HCT116 (cell line): ENCODE data around the gene MAS1. TPM values are rescaled to one million over a fixed set of nuclear protein-coding genes. Genes with fewer than 3 reads are reported as not detected.

Experiments
- ATAC-seq: fragments of 200-7000 bp; cut with Tn5 transposase; 2 replicates; pipeline ENCODE4 v1.9.1; 2020; ENCODE audit warnings: mild to moderate bottlenecking, moderate library complexity
- BruUV-seq: library from RNA; stranded (reverse); fragments of 400-500 nt; replicated peaks from 2 replicates; lab custom pipeline; 2021; lab: Mats Ljungman, UMichigan
- CTCF ChIA-PET: fragments of 300-600 bp; sonication (Branson Sonifier 250); formaldehyde crosslinking; loops from one replicate; lab custom pipeline; 2021; ENCODE audit warnings: antibody characterized with exemption; lab: Charles Lee
- POLR2A ChIA-PET: fragments of 300-600, 350-600 bp; sonication (Branson Sonifier 250); formaldehyde crosslinking; loops from one replicate; lab custom pipeline; 2021; ENCODE audit warnings: antibody characterized with exemption; lab: Charles Lee
- RAD21 ChIA-PET, 2 experiments: fragments of 300-600 bp; sonication (Branson Sonifier 250); formaldehyde crosslinking; loops; one replicate each; lab custom pipeline; 2023; ENCODE audit warnings: low total read pairs in 2 of 2; ENCODE audit not compliant: uncharacterized antibody in 2 of 2, unreplicated experiment in 2 of 2, low non-redundant PET in 1 of 2; lab: Charles Lee
- DNase-seq: peaks from one replicate; pipeline ENCODE4 v3.0.0-alpha.2; 2010; ENCODE audit warnings: low read depth, low spot score
- H2AFZ ChIP-seq: fragments of 200-600 bp; shearing (Covaris generic), sonication (generic); 2 replicates; pipeline ENCODE4 v1.6.1; 2017; ENCODE audit warnings: low read depth, mixed run types, mixed read lengths, antibody characterized with exemption, low read length; ENCODE audit not compliant: poor library complexity, severe bottlenecking
- H3K27ac ChIP-seq: 2 replicates; pipeline ENCODE4 v1.5.1; 2012; ENCODE audit warnings: low read depth, low read length
- H3K27me3 ChIP-seq: fragments of 200-600 bp; sonication (generic); 2 replicates; pipeline ENCODE4 v1.6.1; 2016; ENCODE audit warnings: mixed run types, low read length, mixed read lengths; ENCODE audit not compliant: insufficient read depth
- H3K36me3 ChIP-seq, 2 experiments: fragments of 200-500 bp in 1 of 2; fragments of 200-600 bp in 1 of 2; sonication (Bioruptor generic) in 1 of 2; sonication (generic) in 1 of 2; 2 replicates each; pipeline versions ENCODE4 v1.5.1 to v1.6.1; 2014 to 2016; ENCODE audit warnings: low read length in 2 of 2, inconsistent platforms in 1 of 2, mixed read lengths in 1 of 2, mixed run types in 1 of 2; ENCODE audit not compliant: insufficient read depth in 2 of 2, control insufficient read depth in 1 of 2
- H3K4me1 ChIP-seq, 2 experiments: fragments of 200-600 bp in 1 of 2; sonication (generic) in 1 of 2; 2 replicates each; pipeline versions ENCODE4 v1.5.1 to v1.6.1; 2012 to 2017; ENCODE audit warnings: low read length in 2 of 2, inconsistent platforms in 1 of 2, mild to moderate bottlenecking in 1 of 2, mixed read lengths in 1 of 2, mixed run types in 1 of 2, moderate library complexity in 1 of 2; ENCODE audit not compliant: insufficient read depth in 2 of 2, control insufficient read depth in 1 of 2
- H3K4me2 ChIP-seq: fragments of 200-600 bp; sonication (generic); 2 replicates; pipeline ENCODE4 v1.6.1; 2017; ENCODE audit warnings: mixed run types, low read length, mixed read lengths
- H3K4me3 ChIP-seq, 2 experiments: fragments of 200-600 bp in 1 of 2; sonication (generic) in 1 of 2; replicated peaks in 1 of 2; 2 replicates each; pipeline ENCODE4 v1.5.1; 2011 to 2016; ENCODE audit warnings: low read length in 2 of 2, control low read depth in 1 of 2, low read depth in 1 of 2, mild to moderate bottlenecking in 1 of 2, mixed read lengths in 1 of 2, mixed run types in 1 of 2
- H3K79me2 ChIP-seq: fragments of 200-600 bp; sonication (generic); 2 replicates; pipeline ENCODE4 v1.6.1; 2017; ENCODE audit warnings: mild to moderate bottlenecking, mixed run types, low read length, moderate library complexity, mixed read lengths; ENCODE audit not compliant: insufficient read depth
- H3K9ac ChIP-seq: fragments of 200-600 bp; sonication (generic); 2 replicates; pipeline ENCODE4 v1.6.1; 2016; ENCODE audit warnings: low read length, mixed read lengths
- H3K9me2 ChIP-seq: fragments of 200-600 bp; sonication (generic), shearing (Covaris generic); 2 replicates; pipeline ENCODE4 v1.6.1; 2017; ENCODE audit warnings: mixed run types, mild to moderate bottlenecking, moderate library complexity; ENCODE audit not compliant: insufficient read depth
- H3K9me3 ChIP-seq, 2 experiments: fragments of 200-500 bp in 1 of 2; fragments of 200-600 bp in 1 of 2; sonication (Bioruptor generic) in 1 of 2; sonication (generic) in 1 of 2; 2 replicates each; pipeline ENCODE4 v1.6.1; 2014 to 2017; ENCODE audit warnings: low read length in 2 of 2, mixed read lengths in 2 of 2, inconsistent platforms in 1 of 2, low read depth in 1 of 2, mild to moderate bottlenecking in 1 of 2, mixed run types in 1 of 2, moderate library complexity in 1 of 2; ENCODE audit not compliant: control insufficient read depth in 1 of 2, insufficient read depth in 1 of 2
- H4K20me1 ChIP-seq: fragments of 200-600 bp; sonication (generic), shearing (Covaris generic); 2 replicates; pipeline ENCODE4 v1.6.1; 2017; ENCODE audit warnings: mixed run types, mild to moderate bottlenecking, moderate library complexity; ENCODE audit not compliant: insufficient read depth
- CBX3 ChIP-seq: IDR thresholded peaks from 2 replicates; pipeline ENCODE4 v1.6.1; 2012; ENCODE audit warnings: low read depth
- CEBPB ChIP-seq: IDR thresholded peaks from 2 replicates; pipeline ENCODE4 v1.6.1; 2012; ENCODE audit warnings: low read depth
- EGR1 ChIP-seq: IDR thresholded peaks from 2 replicates; pipeline ENCODE4 v1.6.1; 2012; ENCODE audit warnings: low read depth
- ELF1 ChIP-seq: IDR thresholded peaks from 2 replicates; pipeline ENCODE4 v1.6.1; 2012; ENCODE audit warnings: low read depth, borderline replicate concordance
- EZH2 ChIP-seq: fragments of 200-600 bp; sonication (generic); IDR thresholded peaks from 2 replicates; pipeline ENCODE4 v1.6.1; 2017; ENCODE audit warnings: antibody characterized with exemption, mixed run types
- EZH2phosphoT487 ChIP-seq: fragments of 200-600 bp; IDR thresholded peaks from 2 replicates; pipeline ENCODE4 v1.6.1; 2018; ENCODE audit warnings: antibody characterized with exemption, borderline replicate concordance
- JUND ChIP-seq: IDR thresholded peaks from 2 replicates; pipeline ENCODE4 v1.6.1; 2012
- POLR2A ChIP-seq: IDR thresholded peaks from 2 replicates; pipeline ENCODE4 v1.7.0; 2011; ENCODE audit warnings: borderline replicate concordance; ENCODE audit not compliant: insufficient read depth, insufficient read length; ENCODE audit errors: extremely low read depth
- POLR2AphosphoS5 ChIP-seq: IDR thresholded peaks from 2 replicates; pipeline ENCODE4 v1.6.1; 2011; ENCODE audit warnings: mild to moderate bottlenecking, low read depth, low read length, moderate library complexity
- SIN3A ChIP-seq: IDR thresholded peaks from 2 replicates; pipeline ENCODE4 v1.6.1; 2012; ENCODE audit warnings: low read depth
- SP1 ChIP-seq: IDR thresholded peaks from 2 replicates; pipeline ENCODE4 v1.6.1; 2012; ENCODE audit warnings: low read depth
- TCF7L2 ChIP-seq: IDR thresholded peaks from 2 replicates; pipeline ENCODE4 v1.7.0; 2011; ENCODE audit warnings: borderline replicate concordance, inconsistent platforms; ENCODE audit not compliant: insufficient read depth, insufficient read length; ENCODE audit errors: extremely low read depth
- YY1 ChIP-seq: IDR thresholded peaks from 2 replicates; pipeline ENCODE4 v1.6.1; 2011; ENCODE audit warnings: low read length, low read depth, moderate library complexity, mild to moderate bottlenecking; ENCODE audit not compliant: insufficient replicate concordance; ENCODE audit errors: extremely low read depth
- ZBTB33 ChIP-seq: IDR thresholded peaks from 2 replicates; pipeline ENCODE4 v1.6.1; 2011; ENCODE audit warnings: mild to moderate bottlenecking, low read length, moderate library complexity; ENCODE audit not compliant: insufficient replicate concordance; ENCODE audit errors: extremely low read depth
- ZFX ChIP-seq: fragments of 450-650 bp; IDR thresholded peaks from 2 replicates; pipeline ENCODE4 v1.6.1; 2017
- ZNF274 ChIP-seq: fragments of 200-500 bp; sonication (Bioruptor generic); IDR thresholded peaks from 2 replicates; pipeline ENCODE4 v1.6.1; 2014; ENCODE audit warnings: mild to moderate bottlenecking, low read depth, low read length, inconsistent platforms
- intact Hi-C: fragments of 100-400 bp; cut with micrococcal nuclease; formaldehyde crosslinking; loops from 2 replicates; pipeline ENCODE4 v1.10.0; 2022
- total RNA-seq: library from RNA; stranded (reverse); gene quantifications from one replicate; pipeline ENCODE4 v1.2.1, GENCODE V29; 2021; ENCODE audit not compliant: unreplicated experiment
- TF ChIP-seq, protein P1 (sequence below): IDR thresholded peaks from 2 replicates; pipeline ENCODE4 v1.6.1; 2012

MAS1 gene
- total RNA-seq, 1 experiment from 2014 or later, result not detected

- ChIA-PET CTCF (no interaction called here), POLR2A (no interaction called here), RAD21 (no interaction called here)
- no peak for ATAC-seq
- H3K79me2 ChIP-seq, result no peaks in the 10 kb centered on the region
- H4K20me1 ChIP-seq, result no peaks in the 10 kb centered on the region
- H3K27ac ChIP-seq, result no peak overlapping the region
- intact Hi-C loops, result no loop called here
- H3K4me2 ChIP-seq, result no peak overlapping the region
- no TSS peak for BruUV-seq
- no peaks in the 10 kb centered on the region for H3K9me3 ChIP-seq
- H3K36me3 ChIP-seq, result no peaks in the 10 kb centered on the region
- DNase-seq, result no peak
- no peak for TF ChIP-seq POLR2A
- TF ChIP-seq SIN3A, result no peak
- no peak for TF ChIP-seq ELF1
- no peak for TF ChIP-seq CEBPB
- TF ChIP-seq SP1, result no peak
- TF ChIP-seq YY1, result no peak
- no peak for TF ChIP-seq POLR2AphosphoS5
- TF ChIP-seq CBX3, result no peak
- TF ChIP-seq JUND, result no peak
- TF ChIP-seq ZNF274, result no peak
- TF ChIP-seq EZH2phosphoT487, result no peak
- TF ChIP-seq TCF7L2, result no peak
- TF ChIP-seq, protein P1, sequence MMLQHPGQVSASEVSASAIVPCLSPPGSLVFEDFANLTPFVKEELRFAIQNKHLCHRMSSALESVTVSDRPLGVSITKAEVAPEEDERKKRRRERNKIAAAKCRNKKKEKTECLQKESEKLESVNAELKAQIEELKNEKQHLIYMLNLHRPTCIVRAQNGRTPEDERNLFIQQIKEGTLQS, result no peak
- no peaks in the 10 kb centered on the region for H3K4me1 ChIP-seq
- no peak overlapping the region for H3K4me3 ChIP-seq
- no peaks in the 10 kb centered on the region for H3K27me3 ChIP-seq
- no peak overlapping the region for H2AFZ ChIP-seq
- no peak overlapping the region for H3K9ac ChIP-seq
- H3K9me2 ChIP-seq, result no peaks in the 10 kb centered on the region
Measured at GRCh38 chr6:159874435-159874834, 16.4 kb upstream of the MAS1 start.

- Histone ChIP-seq H2AFZ (no peak overlapping the region), H3K27ac (no peak overlapping the region), H3K79me2 (no peaks in the 10 kb centered on the region), H3K4me1 (no peaks in the 10 kb centered on the region), H3K9me2 (no peaks in the 10 kb centered on the region), H3K36me3 (no peaks in the 10 kb centered on the region), H3K9me3 (no peaks in the 10 kb centered on the region), H3K27me3 (no peaks in the 10 kb centered on the region), H3K9ac (no peak overlapping the region), H4K20me1 (no peaks in the 10 kb centered on the region), H3K4me3 (no peak overlapping the region), H3K4me2 (no peak overlapping the region)
- CTCF ChIA-PET, result no interaction called here
- RAD21 ChIA-PET, result no interaction called here
- DNase-seq, result no peak
- no TSS peak for BruUV-seq
- POLR2A ChIA-PET, result no interaction called here
- intact Hi-C loops, result no loop called here
- no peak for ATAC-seq
- TF ChIP-seq CEBPB (no peak), ZFX (no peak), POLR2AphosphoS5 (no peak), EZH2phosphoT487 (no peak), ZNF274 (no peak), JUND (no peak), ZBTB33 (no peak), EZH2 (no peak), EGR1 (no peak), TCF7L2 (no peak)
Measured at GRCh38 chr6:159875194-159875593, 15.6 kb upstream of the MAS1 start.
